Measurements from ENCODE around the gene NT5DC2.

NT5DC2 gene

DNA sequence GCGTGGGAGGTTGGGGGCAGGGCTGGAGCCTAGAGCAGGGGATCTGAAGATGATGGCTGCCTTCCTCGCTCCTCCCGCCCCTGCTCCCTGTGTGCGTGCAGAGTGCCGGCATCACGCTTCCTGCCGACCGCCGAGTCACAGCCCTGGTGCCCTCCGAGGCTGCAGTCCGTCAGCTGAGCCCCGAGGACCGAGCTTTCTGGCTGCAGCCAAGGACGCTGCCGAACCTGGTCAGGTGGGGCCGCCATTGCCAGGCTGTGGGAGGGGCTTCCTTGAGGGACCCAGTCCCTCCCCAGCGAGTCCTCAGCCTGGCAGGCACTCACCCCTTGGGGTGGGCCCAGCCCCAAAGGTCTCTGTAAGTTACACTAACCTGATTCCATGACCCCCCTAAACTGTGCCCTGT, 20.9 kb downstream of the NT5DC2 start:
- DNase-seq (ENCODE audit: low read depth in 2 of 3, low spot score in 2 of 3), result no peak

DNA sequence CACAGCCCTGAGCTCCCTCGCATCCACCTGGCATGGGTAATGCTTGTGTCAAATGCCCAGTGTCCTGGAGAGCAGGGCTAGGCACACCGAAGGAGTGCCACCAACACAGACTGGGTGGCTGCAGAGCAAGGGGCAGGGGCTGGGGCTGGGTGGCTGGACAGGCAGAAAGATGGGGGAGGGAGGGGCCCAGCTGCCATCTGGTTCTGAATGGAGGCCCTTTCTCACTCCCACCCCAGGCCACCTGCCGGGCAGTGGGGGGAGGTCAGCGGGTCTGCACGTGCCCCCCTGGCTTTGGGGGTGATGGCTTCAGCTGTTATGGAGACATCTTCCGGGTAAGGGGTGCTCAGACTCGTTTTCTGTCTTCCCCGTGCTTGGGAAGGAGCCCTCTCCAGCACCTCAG, 21.6 kb downstream of the NT5DC2 start:
- no peak for DNase-seq (ENCODE audit: low read depth in 2 of 3, low spot score in 2 of 3)

DNA sequence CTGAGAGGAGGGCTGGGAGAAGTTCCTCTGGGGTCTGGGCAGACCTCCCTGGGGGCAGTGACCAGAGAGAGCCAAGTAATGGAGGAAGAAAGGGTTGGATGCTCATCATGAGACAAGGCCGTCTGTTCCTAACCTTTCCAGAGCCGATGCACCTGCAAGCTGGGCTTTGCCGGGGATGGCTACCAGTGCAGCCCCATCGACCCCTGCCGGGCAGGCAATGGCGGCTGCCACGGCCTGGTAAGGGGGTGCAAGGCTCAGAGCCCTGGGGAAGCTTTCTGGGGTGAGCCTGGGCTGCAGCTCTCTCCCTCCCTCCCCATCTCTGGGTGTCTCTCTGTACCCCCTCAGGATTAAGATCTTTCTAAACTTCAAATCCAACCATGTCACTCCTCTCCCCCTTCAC, 22.1 kb downstream of the NT5DC2 start:
- DNase-seq (ENCODE audit: low read depth in 2 of 3, low spot score in 2 of 3), result no peak

- DNase-seq (ENCODE audit: low read depth in 2 of 3, low spot score in 2 of 3), result no peak
Observed at GRCh38 chr3:52509753-52510328, 23.8 kb downstream of the NT5DC2 start.

- DNase-seq (ENCODE audit: low read depth in 2 of 3, low spot score in 2 of 3), result no peak
Observed at GRCh38 chr3:52507359-52507758, 26.3 kb downstream of the NT5DC2 start.

DNA sequence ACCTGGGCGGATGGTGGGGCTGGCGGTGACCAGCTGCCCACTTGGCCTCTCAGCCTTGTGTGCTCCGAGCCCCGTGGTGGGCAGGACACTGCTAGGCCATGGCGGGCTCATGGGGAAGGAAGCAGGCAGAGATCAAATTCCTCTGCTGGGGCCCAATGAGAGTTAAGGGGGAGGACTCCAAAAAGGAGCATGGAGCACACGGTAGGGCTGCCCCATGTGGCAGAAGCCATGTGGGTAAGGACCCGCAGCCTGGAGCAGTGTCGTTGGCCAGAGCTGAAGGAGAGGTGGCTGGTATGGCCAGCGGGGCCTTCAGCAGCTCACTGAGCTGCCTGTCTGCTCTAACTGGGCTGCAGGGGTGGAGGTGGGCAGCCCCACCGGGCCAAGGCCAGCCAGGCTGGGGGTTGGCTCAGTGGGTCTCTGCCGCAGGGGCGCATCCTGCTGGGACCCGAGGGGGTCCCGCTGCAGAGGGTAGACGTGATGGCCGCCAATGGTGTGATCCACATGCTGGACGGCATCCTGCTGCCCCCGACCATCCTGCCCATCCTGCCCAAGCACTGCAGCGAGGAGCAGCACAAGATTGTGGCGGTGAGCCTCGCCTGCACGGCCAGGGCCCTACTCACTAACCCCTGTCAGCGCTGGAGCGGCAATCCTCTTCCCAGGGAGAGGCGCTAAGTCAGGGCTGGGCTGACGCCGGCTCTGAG, 27.2 kb downstream of the NT5DC2 start:
- DNase-seq (ENCODE audit: low read depth in 2 of 3, low spot score in 2 of 3), result no peak

DNA sequence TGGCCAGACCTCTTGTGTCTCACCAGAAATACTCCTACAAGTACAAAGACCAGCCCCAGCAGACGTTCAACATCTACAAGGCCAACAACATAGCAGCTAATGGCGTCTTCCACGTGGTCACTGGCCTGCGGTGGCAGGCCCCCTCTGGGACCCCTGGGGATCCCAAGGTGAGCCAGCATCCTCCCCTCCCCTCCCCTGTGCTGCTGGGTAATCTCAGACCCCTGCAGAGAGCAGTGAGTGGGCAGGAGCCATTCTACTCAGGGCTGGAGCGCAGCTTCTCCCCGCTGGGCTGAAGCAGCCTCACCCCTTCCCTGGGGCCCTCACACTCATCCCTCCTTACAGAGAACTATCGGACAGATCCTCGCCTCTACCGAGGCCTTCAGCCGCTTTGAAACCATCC, 28.7 kb downstream of the NT5DC2 start:
- no peak for DNase-seq (ENCODE audit: low read depth in 2 of 3, low spot score in 2 of 3)

- DNase-seq (ENCODE audit: low read depth in 2 of 3, low spot score in 2 of 3), result no peak
Observed at GRCh38 chr3:52503788-52504424, 29.8 kb downstream of the NT5DC2 start.

- DNase-seq (ENCODE audit: low read depth in 2 of 3, low spot score in 2 of 3), result no peak
Observed at GRCh38 chr3:52502808-52503350, 30.8 kb downstream of the NT5DC2 start.

- no peak for DNase-seq (ENCODE audit: low read depth in 2 of 3, low spot score in 2 of 3)
Observed at GRCh38 chr3:52502001-52502400, 31.7 kb downstream of the NT5DC2 start.

DNA sequence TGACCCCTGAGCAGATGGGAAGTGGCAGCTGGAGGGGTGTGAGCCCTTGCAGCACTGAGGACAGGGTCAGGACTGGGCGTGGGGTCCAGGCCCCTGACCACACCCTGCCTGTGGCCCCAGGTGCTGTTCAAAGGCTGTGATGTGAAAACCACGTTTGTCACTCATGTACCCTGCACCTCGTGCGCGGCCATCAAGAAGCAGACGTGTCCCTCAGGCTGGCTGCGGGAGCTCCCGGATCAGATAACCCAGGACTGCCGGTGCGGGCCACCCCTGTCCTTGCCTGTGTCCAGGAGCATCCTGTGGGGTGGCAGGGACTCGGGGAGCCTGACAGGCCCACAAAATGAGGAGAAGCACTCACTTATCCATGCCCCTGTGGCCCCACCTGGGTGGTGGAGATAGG, 32.6 kb downstream of the NT5DC2 start:
- no peak for DNase-seq (ENCODE audit: low read depth in 2 of 3, low spot score in 2 of 3)

- DNase-seq (ENCODE audit: low read depth in 2 of 3, low spot score in 2 of 3), result no peak
Observed at GRCh38 chr3:52498137-52499054, 35.3 kb downstream of the NT5DC2 start.

DNA sequence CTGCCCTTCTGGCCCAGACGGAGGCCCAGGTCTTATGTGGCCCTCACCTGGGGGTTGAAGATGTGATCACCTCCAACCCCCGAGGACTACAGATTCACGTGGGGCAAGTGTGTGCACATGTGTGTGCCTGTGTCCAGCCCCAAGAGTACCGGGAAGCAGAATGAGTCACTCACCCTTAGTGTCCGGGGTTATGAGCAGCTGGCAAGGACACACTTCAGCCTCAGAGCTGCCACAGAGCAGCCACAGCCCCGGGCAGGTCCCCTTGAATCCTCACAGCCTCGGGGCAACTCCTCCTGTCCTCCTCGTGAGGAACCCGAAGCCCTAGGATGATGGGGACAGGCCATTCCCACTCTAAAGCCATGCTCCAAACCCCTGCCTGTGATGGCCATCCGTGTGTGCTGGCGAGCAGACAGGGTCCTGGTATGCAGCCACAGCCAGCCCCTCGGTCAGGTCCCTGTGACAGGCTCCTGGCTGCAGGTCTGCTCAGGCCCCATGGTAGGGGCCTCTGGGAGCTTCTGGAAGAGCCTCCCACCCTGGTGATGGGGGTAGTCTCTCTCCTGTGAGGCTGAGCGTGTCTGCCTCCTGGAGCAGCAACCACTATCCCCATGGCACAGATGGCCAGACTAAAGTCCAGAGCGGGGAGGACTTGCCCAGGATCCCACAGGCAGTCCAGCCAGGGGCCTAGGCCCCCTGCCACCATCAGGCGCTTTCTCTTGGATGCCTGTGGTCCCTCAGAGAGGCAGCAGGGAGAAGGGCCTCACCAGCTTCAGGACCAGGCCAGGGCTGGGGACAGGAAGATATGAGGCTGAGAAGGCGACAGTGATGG, 37.7 kb downstream of the NT5DC2 start:
- no peak for DNase-seq (ENCODE audit: low read depth in 2 of 3, low spot score in 2 of 3)

DNA sequence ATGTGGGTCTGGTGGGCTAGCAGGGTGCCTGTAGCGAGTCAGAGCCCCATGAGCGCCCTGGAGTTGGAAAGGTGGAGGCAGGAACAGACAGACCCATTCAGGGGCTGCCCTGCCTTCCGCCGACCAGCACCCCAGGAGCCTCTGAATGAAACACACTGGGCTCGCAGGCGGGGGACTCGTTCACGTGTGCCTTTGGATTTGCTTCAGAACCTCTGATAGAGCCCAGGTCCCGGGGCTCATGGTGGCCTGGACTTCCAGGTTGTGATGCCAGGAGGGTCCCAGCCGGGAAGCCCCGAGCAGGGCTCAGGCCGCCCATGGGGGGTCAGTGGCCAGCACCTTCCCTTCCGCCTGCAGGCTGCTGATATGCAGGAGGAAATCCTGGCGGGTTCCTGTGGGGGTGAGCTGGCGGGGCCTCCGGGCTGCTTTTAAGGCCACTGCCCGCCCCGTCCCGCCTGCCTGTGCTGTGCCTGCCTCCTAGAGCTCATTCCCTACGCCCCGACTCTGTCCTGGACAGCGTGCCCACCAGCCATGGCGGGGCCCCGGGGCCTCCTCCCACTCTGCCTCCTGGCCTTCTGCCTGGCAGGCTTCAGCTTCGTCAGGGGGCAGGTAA, 38.7 kb downstream of the NT5DC2 start, which contains the start of gene STAB1:
TSS of gene STAB1 (plus strand) at position 453 of the 610 bp plus-strand sequence. CDS start at position 529, 76 bp downstream.
- no peak for DNase-seq (ENCODE audit: low read depth in 2 of 3, low spot score in 2 of 3)

- no peak for DNase-seq (ENCODE audit: low read depth in 2 of 3, low spot score in 2 of 3)
Observed at GRCh38 chr3:52494445-52494844, 39.2 kb downstream of the NT5DC2 start.

- DNase-seq (ENCODE audit: low read depth in 2 of 3, low spot score in 2 of 3), result no peak
Observed at GRCh38 chr3:52493232-52494017, 40.2 kb downstream of the NT5DC2 start.

DNA sequence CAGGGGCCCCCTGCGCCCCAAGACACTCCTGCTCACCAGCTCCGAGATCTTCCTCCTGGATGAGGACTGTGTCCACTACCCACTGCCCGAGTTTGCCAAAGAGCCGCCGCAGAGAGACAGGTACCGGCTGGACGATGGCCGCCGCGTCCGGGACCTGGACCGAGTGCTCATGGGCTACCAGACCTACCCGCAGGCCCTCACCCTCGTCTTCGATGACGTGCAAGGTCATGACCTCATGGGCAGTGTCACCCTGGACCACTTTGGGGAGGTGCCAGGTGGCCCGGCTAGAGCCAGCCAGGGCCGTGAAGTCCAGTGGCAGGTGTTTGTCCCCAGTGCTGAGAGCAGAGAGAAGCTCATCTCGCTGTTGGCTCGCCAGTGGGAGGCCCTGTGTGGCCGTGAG, 41.6 kb downstream of the NT5DC2 start:
- no peak for DNase-seq (ENCODE audit: low read depth in 2 of 3, low spot score in 2 of 3)

DNA sequence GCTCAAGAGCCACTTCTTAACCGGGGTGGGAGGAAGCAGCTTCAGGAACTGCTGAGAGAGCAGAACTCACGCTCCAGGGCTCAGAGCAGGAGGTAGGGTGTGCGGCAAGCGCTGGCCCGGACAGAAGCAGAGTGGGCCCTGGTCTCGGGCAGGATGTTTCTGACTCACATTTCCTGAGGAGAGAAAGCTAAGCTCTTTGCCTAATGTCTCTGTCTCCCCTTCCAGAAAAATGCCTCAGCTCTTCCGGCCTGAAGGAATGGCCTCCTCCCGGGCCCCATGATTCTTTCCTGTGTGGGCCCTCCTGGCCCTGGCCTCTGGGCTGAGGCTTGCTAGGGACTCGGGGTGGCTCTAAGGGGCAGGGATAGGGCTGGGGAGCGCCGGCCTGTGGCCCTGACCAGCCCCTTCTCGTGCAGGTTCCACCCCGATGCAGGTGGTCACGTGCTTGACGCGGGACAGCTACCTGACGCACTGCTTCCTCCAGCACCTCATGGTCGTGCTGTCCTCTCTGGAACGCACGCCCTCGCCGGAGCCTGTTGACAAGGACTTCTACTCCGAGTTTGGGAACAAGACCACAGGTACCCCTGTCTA, 42.6 kb downstream of the NT5DC2 start:
- DNase-seq (ENCODE audit: low read depth in 2 of 3, low spot score in 2 of 3), result no peak

All from activated CD8-positive, alpha-beta memory T cell treated with anti-CD3 and anti-CD28 coated beads for 48 hours (primary cell).